H9 (cell line): ENCODE measurements around the gene NRP1. TPM values are rescaled to one million over a fixed set of nuclear protein-coding genes. Genes with fewer than 3 reads are reported as not detected.

ENCODE experiments used
- DNase-seq: peaks from one replicate; pipeline ENCODE4 v3.0.0-alpha.2; 2017
- H2AFZ ChIP-seq: one replicate; pipeline ENCODE4 v1.6.1; 2013; ENCODE audit warnings: mild to moderate bottlenecking, low read length, control low read depth, moderate library complexity
- H2AK5ac ChIP-seq: 2 replicates; pipeline ENCODE4 v1.6.1; 2013; ENCODE audit warnings: low read length, control low read depth, mixed read lengths; ENCODE audit not compliant: insufficient read length
- H2BK120ac ChIP-seq: one replicate; pipeline ENCODE4 v1.6.1; 2013; ENCODE audit warnings: low read depth, mild to moderate bottlenecking, low read length, control low read depth, inconsistent platforms; ENCODE audit not compliant: poor library complexity, severe bottlenecking
- H2BK12ac ChIP-seq: 2 replicates; pipeline ENCODE4 v1.6.1; 2013; ENCODE audit warnings: low read length, control low read depth, mixed read lengths, low read depth; ENCODE audit not compliant: insufficient read length
- H2BK15ac ChIP-seq: 2 replicates; pipeline ENCODE4 v1.6.1; 2013; ENCODE audit warnings: low read depth, low read length, control low read depth
- H2BK20ac ChIP-seq: one replicate; pipeline ENCODE4 v1.6.1; 2013; ENCODE audit warnings: low read depth, mild to moderate bottlenecking, low read length, control low read depth, inconsistent platforms; ENCODE audit not compliant: poor library complexity, severe bottlenecking
- H2BK5ac ChIP-seq: 2 replicates; pipeline ENCODE4 v1.6.1; 2013; ENCODE audit warnings: low read length, control low read depth, mixed read lengths; ENCODE audit not compliant: insufficient read length
- H3K14ac ChIP-seq: 2 replicates; pipeline ENCODE4 v1.6.1; 2013; ENCODE audit warnings: low read length, control low read depth; ENCODE audit not compliant: insufficient read depth
- H3K18ac ChIP-seq: 2 replicates; pipeline ENCODE4 v1.6.1; 2013; ENCODE audit warnings: low read depth, mild to moderate bottlenecking, mixed read lengths, low read length, control low read depth; ENCODE audit not compliant: insufficient read length
- H3K23ac ChIP-seq: 2 replicates; pipeline ENCODE4 v1.6.1; 2013; ENCODE audit warnings: low read length, control low read depth, mixed read lengths, low read depth; ENCODE audit not compliant: insufficient read length
- H3K23me2 ChIP-seq: 2 replicates; pipeline ENCODE4 v1.6.1; 2013; ENCODE audit warnings: low read depth, mild to moderate bottlenecking, mixed read lengths, low read length, control low read depth; ENCODE audit not compliant: insufficient read length, poor library complexity, severe bottlenecking
- H3K27ac ChIP-seq: 2 replicates; pipeline ENCODE4 v1.5.1; 2013; ENCODE audit warnings: low read length, control low read depth, mixed read lengths, low read depth; ENCODE audit not compliant: insufficient read length
- H3K27me3 ChIP-seq: 2 replicates; pipeline ENCODE4 v1.6.1; 2013; ENCODE audit warnings: low read length, control low read depth, inconsistent platforms; ENCODE audit not compliant: insufficient read depth
- H3K4ac ChIP-seq: 2 replicates; pipeline ENCODE4 v1.6.1; 2013; ENCODE audit warnings: low read depth, mild to moderate bottlenecking, control low read depth, inconsistent platforms, low read length, moderate library complexity
- H3K4me1 ChIP-seq: 2 replicates; pipeline ENCODE4 v1.6.1; 2013; ENCODE audit warnings: low read length, control low read depth, inconsistent platforms; ENCODE audit not compliant: insufficient read depth
- H3K4me2 ChIP-seq: 2 replicates; pipeline ENCODE4 v1.6.1; 2013; ENCODE audit warnings: low read length, control low read depth, mixed read lengths; ENCODE audit not compliant: insufficient read length, insufficient read depth
- H3K56ac ChIP-seq: 2 replicates; pipeline ENCODE4 v1.6.1; 2013; ENCODE audit warnings: low read depth, mild to moderate bottlenecking, mixed read lengths, low read length, control low read depth; ENCODE audit not compliant: insufficient read length
- H3K79me1 ChIP-seq: 2 replicates; pipeline ENCODE4 v1.6.1; 2013; ENCODE audit warnings: low read depth, mild to moderate bottlenecking, moderate library complexity, low read length, control low read depth, inconsistent platforms; ENCODE audit not compliant: insufficient read depth, poor library complexity, severe bottlenecking
- H3K79me2 ChIP-seq: 2 replicates; pipeline ENCODE4 v1.6.1; 2013; ENCODE audit warnings: low read length, control low read depth, inconsistent platforms; ENCODE audit not compliant: insufficient read depth
- H3K9ac ChIP-seq: 2 replicates; pipeline ENCODE4 v1.6.1; 2013; ENCODE audit warnings: low read length, control low read depth, mixed read lengths; ENCODE audit not compliant: insufficient read length; ENCODE audit errors: extremely low read depth
- H3K9me3 ChIP-seq: one replicate; pipeline ENCODE4 v1.6.1; 2013; ENCODE audit warnings: low read depth, low read length, inconsistent platforms; ENCODE audit not compliant: control insufficient read depth
- H3T11ph ChIP-seq: one replicate; pipeline ENCODE4 v1.6.1; 2013; ENCODE audit warnings: mild to moderate bottlenecking, low read length, control low read depth, inconsistent platforms
- H4K20me1 ChIP-seq: one replicate; pipeline ENCODE4 v1.6.1; 2013; ENCODE audit not compliant: control insufficient read depth, insufficient read length, insufficient read depth
- H4K5ac ChIP-seq: 2 replicates; pipeline ENCODE4 v1.6.1; 2013; ENCODE audit warnings: low read depth, mild to moderate bottlenecking, mixed read lengths, low read length, control low read depth; ENCODE audit not compliant: insufficient read length
- H4K8ac ChIP-seq: replicated peaks from 2 replicates; pipeline ENCODE4 v1.6.1; 2013; ENCODE audit warnings: low read length, control low read depth, mixed read lengths, low read depth; ENCODE audit not compliant: insufficient read length
- H4K91ac ChIP-seq: 2 replicates; pipeline ENCODE4 v1.6.1; 2013; ENCODE audit warnings: low read depth, mild to moderate bottlenecking, moderate library complexity, mixed read lengths, low read length, control low read depth; ENCODE audit not compliant: insufficient read length
- H3K27ac Mint-ChIP-seq, 3 experiments: 2 replicates in 2 of 3; 3 replicates in 1 of 3; pipeline ENCODE4 v1.8.0; 2020 to 2021; ENCODE audit warnings: mixed read lengths in 3 of 3, mild to moderate bottlenecking in 1 of 3, moderate library complexity in 1 of 3
- H3K27me3 Mint-ChIP-seq: 2 replicates; pipeline ENCODE4 v1.8.0; 2021; ENCODE audit warnings: low read depth, mild to moderate bottlenecking, moderate library complexity, mixed read lengths
- H3K36me3 Mint-ChIP-seq, 3 experiments: 2 replicates in 2 of 3; 3 replicates in 1 of 3; pipeline ENCODE4 v1.8.0; 2020 to 2021; ENCODE audit warnings: low read depth in 3 of 3, mixed read lengths in 3 of 3; ENCODE audit not compliant: insufficient read depth in 1 of 3
- H3K4me1 Mint-ChIP-seq, 2 experiments: 2 replicates each; pipeline ENCODE4 v1.8.0; 2020; ENCODE audit warnings: mixed read lengths in 2 of 2
- H3K4me3 Mint-ChIP-seq, 2 experiments: 2 replicates in 1 of 2; 3 replicates in 1 of 2; pipeline ENCODE4 v1.8.0; 2020 to 2021; ENCODE audit warnings: mild to moderate bottlenecking in 2 of 2, mixed read lengths in 2 of 2, moderate library complexity in 1 of 2
- H3K9me3 Mint-ChIP-seq, 2 experiments: 2 replicates in 1 of 2; 3 replicates in 1 of 2; pipeline ENCODE4 v1.8.0; 2020; ENCODE audit warnings: mild to moderate bottlenecking in 2 of 2, mixed read lengths in 2 of 2, moderate library complexity in 1 of 2
- CTCF ChIP-seq: fragments of 200-600 bp; sonication (generic); conservative IDR thresholded peaks from 3 replicates; pipeline ENCODE4 v1.8.0; 2021; ENCODE audit warnings: antibody characterized with exemption, mild to moderate bottlenecking
- WGBS: extraction: QIAGEN DNeasy Blood & Tissue Kit; methylation state at CpG from one replicate; pipeline ENCODE4 v1.1.7; 2013; ENCODE audit warnings: missing lambda C conversion rate, low lambda C conversion rate, mixed read lengths; ENCODE audit not compliant: insufficient read length; ENCODE audit errors: extremely low coverage; 5-methylcytosine and 5-hydroxymethylcytosine counted together
- total RNA-seq: library from RNA; stranded (reverse); gene quantifications from 2 replicates; pipeline ENCODE4 v1.2.1, GENCODE V29; 2021

The NRP1 gene
- total RNA-seq, 1 experiment from 2014 or later: 4.6 TPM

- Histone ChIP-seq H2BK15ac (no peak overlapping the region), H3K56ac (no peak overlapping the region), H4K91ac (no peak overlapping the region), H3K23ac (no peak overlapping the region), H4K8ac (no peak overlapping the region), H3K23me2 (no peaks in the 10 kb centered on the region), H3K4me2 (no peak overlapping the region), H3K27me3 (no peaks in the 10 kb centered on the region), H4K20me1 (no peaks in the 10 kb centered on the region), H3K79me1 (no peaks in the 10 kb centered on the region), H2BK20ac (no peak overlapping the region), H3K14ac (no peak overlapping the region), H3K18ac (no peak overlapping the region), H2AK5ac (no peak overlapping the region), H3K4ac (no peak overlapping the region), H3K79me2 (no peaks in the 10 kb centered on the region), H2AFZ (no peak overlapping the region), H2BK120ac (no peak overlapping the region), H3K9ac (no peak overlapping the region), H2BK12ac (no peak overlapping the region), H2BK5ac (no peak overlapping the region), H3K9me3 (no peaks in the 10 kb centered on the region), H3K4me1 (no peaks in the 10 kb centered on the region), H3K27ac (no peak overlapping the region), H4K5ac (no peak overlapping the region), H3T11ph (no peak overlapping the region)
- Mint-ChIP-seq H3K27ac (no peak overlapping the region), H3K27me3 (no peaks in the 10 kb centered on the region), H3K9me3 (no peaks in the 10 kb centered on the region), H3K36me3 (no peaks in the 10 kb centered on the region), H3K4me1 (peaks cover 7 to 9% of the 10 kb centered on the region in 2 experiments), H3K4me3 (no peak overlapping the region)
- no peak for DNase-seq
- no CpG with 5 or more reads among the region's 2 CpGs for WGBS
- no peak for TF ChIP-seq CTCF
Measured at GRCh38 chr10:33284945-33285344, 49.5 kb downstream of the NRP1 start.
